Measurements from ENCODE around the gene SND1.

- TF ChIP-seq POLR2A (IDR thresholded peaks at IDR 0.05) (no peak), CTCF (IDR thresholded peaks at IDR 0.05) (no peak)
Measured at GRCh38 chr7:127689194-127689772, 37.3 kb downstream of the SND1 start.
